Measurements from ENCODE around the gene PI4K2A. TPM values are rescaled to one million over a fixed set of nuclear protein-coding genes. Genes with fewer than 3 reads are reported as not detected.

Gene PI4K2A
- polyA plus RNA-seq, 1 donor from 2014 or later, result 14.4 TPM

DNA sequence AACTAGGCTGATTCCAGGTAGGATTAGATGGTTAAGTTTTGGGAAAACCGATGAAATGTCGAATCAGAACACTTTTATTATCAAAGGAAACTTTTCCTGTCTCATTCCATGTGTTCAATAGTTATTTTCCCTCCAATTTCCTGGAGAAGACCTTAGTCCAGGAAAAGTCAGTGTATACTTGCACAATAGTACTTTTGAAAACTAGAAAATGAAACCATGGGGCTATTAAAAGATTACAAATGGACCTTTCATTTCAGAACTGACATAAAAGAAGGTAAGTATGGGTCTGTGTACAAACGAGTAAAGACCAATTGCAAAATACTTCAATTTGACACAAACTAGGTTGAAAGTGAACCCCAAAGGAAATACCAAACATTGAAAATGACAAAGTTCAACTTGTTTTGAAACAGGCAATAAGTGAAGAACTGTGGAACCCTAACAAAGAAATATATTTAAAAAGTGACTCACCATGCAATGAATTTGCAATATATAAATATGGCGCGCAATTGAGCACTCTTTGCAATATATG lies 44.5 kb downstream of the PI4K2A start:
- Histone ChIP-seq H3K27ac (ENCODE audit: low read length) (no peak overlapping the region), H3K4me3 (ENCODE audit: low read length) (no peak overlapping the region), H3K27me3 (ENCODE audit: insufficient read depth, low read depth, low read length) (no peaks in the 10 kb centered on the region), H4K20me1 (ENCODE audit: insufficient read depth) (no peaks in the 10 kb centered on the region), H3K9me3 (ENCODE audit: low read length) (no peaks in the 10 kb centered on the region), H3K4me2 (ENCODE audit: low read length) (no peak overlapping the region), H3K9me2 (ENCODE audit: insufficient read depth, low read length) (no peaks in the 10 kb centered on the region), H3K9ac (ENCODE audit: low read length) (no peak overlapping the region), H3K79me2 (replicated peaks; ENCODE audit: insufficient read depth, low read length) (no peaks in the 10 kb centered on the region), H3K36me3 (ENCODE audit: insufficient read depth, low read length) (no peaks in the 10 kb centered on the region), H2AFZ (ENCODE audit: low read depth, low read length) (no peak overlapping the region), H3F3A (ENCODE audit: insufficient read depth, low read length, poor library complexity, severe bottlenecking) (peaks cover 6% of the 10 kb centered on the region)
- TF ChIP-seq TAF1 (IDR thresholded peaks at IDR 0.05; ENCODE audit: low read depth) (no peak), EZH2 (IDR thresholded peaks at IDR 0.05; ENCODE audit: borderline replicate concordance, insufficient read depth, low read length, poor library complexity, severe bottlenecking) (no peak), SMC3 (conservative IDR thresholded peaks at IDR 0.05; ENCODE audit: poor library complexity) (no peak), POLR2AphosphoS5 (IDR thresholded peaks at IDR 0.05) (no peak), EP300 (conservative IDR thresholded peaks at IDR 0.05; ENCODE audit: poor library complexity, severe bottlenecking) (no peak), CTCF (IDR thresholded peaks at IDR 0.05; ENCODE audit: poor library complexity, severe bottlenecking) (no peak), RAD21 (conservative IDR thresholded peaks at IDR 0.05) (no peak), MXI1 (conservative IDR thresholded peaks at IDR 0.05; ENCODE audit: poor library complexity, severe bottlenecking) (no peak), REST (IDR thresholded peaks at IDR 0.05; ENCODE audit: borderline replicate concordance) (no peak)

DNA sequence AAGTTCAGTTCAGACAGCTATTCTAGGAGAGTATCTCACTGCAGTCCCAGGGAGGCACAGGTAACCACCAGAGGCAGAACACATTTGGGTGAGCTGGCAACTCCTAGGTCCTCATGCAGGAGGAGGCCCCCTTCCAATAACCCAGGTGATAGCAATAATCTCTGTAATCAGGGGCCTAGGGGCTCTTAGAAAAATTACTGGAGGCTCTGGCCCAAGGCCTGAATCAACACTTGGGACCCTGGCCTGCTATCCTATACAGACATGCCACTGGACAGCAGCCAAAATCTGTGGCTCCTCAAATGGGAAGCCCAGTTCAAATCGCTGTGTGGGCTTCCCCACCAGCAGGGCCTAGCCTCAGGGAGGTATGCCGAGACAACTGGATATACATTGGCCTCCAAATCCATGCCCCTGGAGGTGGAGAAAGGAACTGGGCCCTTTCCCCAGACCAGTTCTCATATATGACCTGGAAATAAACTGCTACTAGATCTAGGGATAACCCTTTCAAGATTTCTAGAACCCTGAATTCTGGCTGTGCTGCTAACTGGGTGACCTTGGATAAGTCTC lies 45.0 kb downstream of the PI4K2A start:
- Histone ChIP-seq H3K9ac (ENCODE audit: low read length) (no peak overlapping the region), H3K4me2 (ENCODE audit: low read length) (no peak overlapping the region), H4K20me1 (ENCODE audit: insufficient read depth) (no peaks in the 10 kb centered on the region), H3K27me3 (ENCODE audit: insufficient read depth, low read depth, low read length) (no peaks in the 10 kb centered on the region), H3K27ac (ENCODE audit: low read length) (no peak overlapping the region), H2AFZ (ENCODE audit: low read depth, low read length) (no peak overlapping the region), H3K9me2 (ENCODE audit: insufficient read depth, low read length) (no peaks in the 10 kb centered on the region), H3K79me2 (replicated peaks; ENCODE audit: insufficient read depth, low read length) (no peaks in the 10 kb centered on the region), H3K9me3 (ENCODE audit: low read length) (no peaks in the 10 kb centered on the region), H3K4me3 (ENCODE audit: low read length) (no peak overlapping the region), H3F3A (ENCODE audit: insufficient read depth, low read length, poor library complexity, severe bottlenecking) (peaks cover 6% of the 10 kb centered on the region), H3K36me3 (ENCODE audit: insufficient read depth, low read length) (no peaks in the 10 kb centered on the region)
- no peak for TF ChIP-seq SMC3 (conservative IDR thresholded peaks at IDR 0.05; ENCODE audit: poor library complexity)
- no peak for TF ChIP-seq REST (IDR thresholded peaks at IDR 0.05; ENCODE audit: borderline replicate concordance)
- TF ChIP-seq TAF1 (IDR thresholded peaks at IDR 0.05; ENCODE audit: low read depth), result no peak
- no peak for TF ChIP-seq EP300 (conservative IDR thresholded peaks at IDR 0.05; ENCODE audit: poor library complexity, severe bottlenecking)
- no peak for TF ChIP-seq RAD21 (conservative IDR thresholded peaks at IDR 0.05)
- TF ChIP-seq EZH2 (IDR thresholded peaks at IDR 0.05; ENCODE audit: borderline replicate concordance, insufficient read depth, low read length, poor library complexity, severe bottlenecking), result no peak
- no peak for TF ChIP-seq POLR2AphosphoS5 (IDR thresholded peaks at IDR 0.05)
- no peak for TF ChIP-seq CTCF (IDR thresholded peaks at IDR 0.05; ENCODE audit: poor library complexity, severe bottlenecking)
- TF ChIP-seq MXI1 (conservative IDR thresholded peaks at IDR 0.05; ENCODE audit: poor library complexity, severe bottlenecking), result no peak

Measured in neural cell (in vitro differentiated cells).